DMS153 (cell line): ENCODE data around the gene INPP5A.

Experiments used
- DNase-seq: peaks from one replicate; lab custom pipeline; 2025; lab: John Stamatoyannopoulos, UW

INPP5A gene

DNA sequence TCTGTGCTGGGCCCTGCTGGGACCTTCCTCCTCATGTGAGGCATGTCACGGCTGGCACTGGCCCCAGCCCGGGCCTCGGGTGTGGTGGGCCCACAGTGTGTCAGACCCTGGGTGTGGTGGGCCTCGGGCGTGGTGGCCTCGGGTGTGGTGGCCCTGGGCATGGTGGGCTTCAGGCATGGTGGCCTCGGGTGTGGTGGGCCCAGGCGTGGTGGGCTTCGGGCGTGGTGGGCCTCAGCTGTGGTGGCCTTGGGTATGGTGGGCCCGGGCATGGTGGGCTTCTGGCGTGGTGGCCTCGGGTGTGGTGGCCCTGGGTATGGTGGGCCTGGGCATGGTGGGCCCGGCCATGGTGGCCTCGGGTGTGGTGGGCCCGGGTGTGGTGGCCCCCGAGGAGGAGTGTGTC is 207.9 kb downstream of the INPP5A start:
- no peak for DNase-seq

DNA sequence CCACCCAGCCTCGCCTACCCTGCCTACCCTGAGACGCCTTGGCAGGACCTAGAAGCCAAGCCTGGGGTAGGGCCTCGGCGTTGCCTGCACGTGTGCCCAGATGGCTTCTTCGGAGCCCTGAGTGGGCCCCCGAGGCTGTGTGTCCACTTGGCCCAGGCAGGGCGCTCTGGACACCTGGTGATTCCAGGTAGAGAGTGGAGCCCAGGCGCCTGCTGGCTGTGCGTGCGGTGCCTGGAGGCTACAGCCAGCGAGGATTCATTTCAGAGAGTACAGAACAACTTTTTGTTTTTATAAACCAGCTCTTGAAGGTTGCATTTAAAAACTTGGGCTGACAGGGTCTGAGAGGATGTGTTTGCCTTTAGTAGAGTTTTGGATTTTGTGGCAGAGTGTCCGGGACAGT is 208.4 kb downstream of the INPP5A start:
- DNase-seq: no peak

DNA sequence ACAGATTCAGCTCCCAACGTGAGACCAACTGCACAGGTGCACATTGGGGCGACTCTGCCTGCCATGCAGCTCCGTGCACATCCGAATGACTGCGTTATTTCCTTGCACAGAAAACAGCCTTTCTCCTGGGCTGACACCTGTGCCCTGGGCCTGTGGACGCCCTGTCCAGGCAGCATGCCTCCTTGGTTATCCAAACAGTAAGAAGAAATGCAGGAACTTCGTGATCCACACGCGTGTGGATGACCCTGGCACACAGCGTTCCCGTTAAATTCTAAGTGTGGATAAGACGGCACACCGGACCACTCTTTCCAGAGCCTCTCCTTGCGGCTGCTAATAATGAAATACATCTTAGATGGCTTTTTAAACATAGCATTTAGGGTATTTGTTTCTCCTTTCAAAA is 208.8 kb downstream of the INPP5A start:
- DNase-seq: no peak

GRCh38 chr10:132746801-132747625 is 209.4 kb downstream of the INPP5A start:
- DNase-seq: no peak

DNA sequence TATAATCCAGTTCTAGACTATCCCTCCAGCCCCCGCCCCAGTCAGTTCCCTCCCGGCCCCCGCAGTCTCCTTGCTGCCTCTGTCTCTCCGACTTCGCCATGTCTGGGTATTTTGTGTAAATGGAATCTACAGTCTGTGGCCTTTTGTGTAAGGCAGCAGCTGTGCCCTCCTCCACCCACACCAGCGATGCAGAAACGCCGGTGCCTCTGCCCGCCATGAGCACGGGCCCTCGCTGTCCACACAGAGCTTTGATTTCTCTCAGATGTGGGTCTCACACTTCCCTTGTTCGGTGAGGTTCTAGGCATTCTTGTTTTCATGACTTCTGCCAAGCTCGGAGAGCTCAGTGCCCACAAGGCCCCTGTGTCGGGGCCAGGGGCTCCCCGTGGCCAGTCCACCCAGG is 210.5 kb downstream of the INPP5A start:
- DNase-seq: no peak

DNA sequence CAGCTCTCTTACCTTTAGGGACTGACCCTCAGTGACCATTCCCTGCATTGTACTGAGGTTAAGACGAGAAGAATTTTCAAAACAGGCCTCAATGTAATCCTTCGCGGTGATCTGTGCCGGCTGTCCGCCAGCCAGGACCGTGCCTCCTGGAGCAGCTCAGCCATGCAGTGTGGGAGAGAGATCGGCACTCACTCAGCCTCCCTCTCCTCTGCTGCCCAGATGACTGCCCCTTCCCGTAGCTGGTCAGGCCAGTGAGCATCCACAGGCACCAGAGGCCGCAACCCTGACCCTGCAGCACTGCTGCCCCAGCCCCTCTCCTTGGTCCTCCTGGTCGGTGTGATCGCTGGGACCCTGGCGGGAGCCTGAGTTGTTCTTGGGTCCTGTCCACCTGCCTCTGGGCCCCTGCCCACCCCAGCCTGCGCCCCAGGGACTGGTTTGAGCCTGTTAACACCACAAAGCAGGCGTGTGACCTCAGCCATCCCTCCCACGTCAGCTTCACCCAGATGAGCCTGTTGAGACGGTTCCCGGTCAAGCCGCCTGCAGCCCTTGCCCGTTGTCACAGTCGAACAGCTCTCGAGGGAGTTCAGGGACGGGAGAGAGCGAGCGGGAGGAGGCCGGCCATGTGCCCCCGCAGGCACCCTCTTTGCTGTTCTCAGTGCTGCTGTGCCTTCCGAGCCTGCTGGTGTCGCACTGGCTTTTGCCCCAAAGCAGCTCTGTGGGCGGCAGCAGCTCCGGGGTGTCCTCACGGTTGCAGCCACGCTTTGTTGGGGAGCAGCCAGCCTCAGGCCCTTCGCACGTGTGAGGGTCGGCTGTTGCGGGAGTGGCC is 211.2 kb downstream of the INPP5A start:
- DNase-seq: no peak

DNA sequence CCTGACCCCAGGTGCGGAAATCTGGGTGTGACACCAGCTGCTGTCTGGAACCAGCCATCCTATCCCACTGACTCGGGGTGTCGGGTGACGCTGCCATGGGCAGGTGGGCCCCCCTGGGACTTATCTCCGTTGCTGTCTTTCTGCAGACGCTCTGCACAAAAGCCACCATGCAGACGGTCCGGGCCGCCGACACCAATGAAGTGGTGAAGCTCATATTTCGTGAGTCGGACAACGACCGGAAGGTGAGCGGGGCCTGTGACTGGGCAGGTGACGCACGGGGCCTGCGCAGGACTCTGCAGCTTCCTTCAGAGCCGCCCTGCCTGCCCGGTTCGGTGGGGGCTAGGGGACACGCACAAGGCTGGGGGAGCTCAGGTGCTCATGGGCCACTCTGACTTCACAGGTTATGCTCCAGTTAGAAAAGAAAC is 211.8 kb downstream of the INPP5A start:
- DNase-seq: no peak

DNA sequence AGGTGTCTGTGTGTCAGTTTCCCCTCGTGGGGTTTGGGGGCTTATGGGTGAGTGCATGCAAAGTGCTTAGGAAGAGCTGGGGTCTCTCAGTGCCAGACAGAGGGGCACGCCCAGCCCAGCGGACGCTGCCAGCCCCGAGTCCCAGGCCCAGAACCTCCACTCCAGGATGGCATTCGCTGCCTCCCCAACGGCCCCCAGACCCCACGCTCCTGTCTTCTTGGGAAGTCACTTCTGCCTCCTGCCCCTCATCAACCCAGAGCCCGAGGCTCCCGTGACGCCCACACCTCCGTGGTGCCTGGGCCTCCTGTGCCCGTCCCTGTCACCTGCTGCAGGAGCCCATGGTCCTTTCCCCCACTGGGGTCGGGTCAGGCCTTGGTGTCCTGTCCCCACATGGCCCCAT is 213.3 kb downstream of the INPP5A start:
- DNase-seq: no peak

GRCh38 chr10:132752378-132752777 is 214.8 kb downstream of the INPP5A start:
- no peak for DNase-seq

- DNase-seq: no peak
Observed at GRCh38 chr10:132752961-132753360, 215.4 kb downstream of the INPP5A start.

GRCh38 chr10:132753596-132753995 is 216.0 kb downstream of the INPP5A start:
- no peak for DNase-seq

- no peak for DNase-seq
Observed at GRCh38 chr10:132754071-132754470, 216.5 kb downstream of the INPP5A start.

- no peak for DNase-seq
Observed at GRCh38 chr10:132755166-132755711, 217.7 kb downstream of the INPP5A start.

DNA sequence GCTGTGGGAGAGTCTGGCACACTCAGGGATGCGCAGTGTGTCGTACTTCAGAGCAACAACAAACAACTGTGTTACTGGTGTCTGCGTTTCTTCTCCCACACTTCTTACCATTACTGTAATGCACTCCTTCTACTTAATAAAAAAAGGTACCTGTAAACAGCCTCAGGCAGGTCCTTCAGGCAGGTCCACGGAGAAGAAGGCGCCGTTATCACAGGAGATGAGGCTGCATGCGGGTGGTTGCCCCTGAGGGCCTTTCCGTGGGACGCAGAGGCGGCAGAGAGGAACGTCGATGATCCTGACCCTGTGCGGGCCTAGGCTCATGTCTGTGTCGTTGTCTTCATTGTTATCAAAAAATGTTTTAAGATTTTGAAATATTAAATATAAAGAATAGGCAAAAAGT is 219.0 kb downstream of the INPP5A start:
- DNase-seq: no peak

- no peak for DNase-seq
Observed at GRCh38 chr10:132757171-132757570, 219.6 kb downstream of the INPP5A start.

GRCh38 chr10:132758865-132759264 is 221.3 kb downstream of the INPP5A start:
- no peak for DNase-seq

DNA sequence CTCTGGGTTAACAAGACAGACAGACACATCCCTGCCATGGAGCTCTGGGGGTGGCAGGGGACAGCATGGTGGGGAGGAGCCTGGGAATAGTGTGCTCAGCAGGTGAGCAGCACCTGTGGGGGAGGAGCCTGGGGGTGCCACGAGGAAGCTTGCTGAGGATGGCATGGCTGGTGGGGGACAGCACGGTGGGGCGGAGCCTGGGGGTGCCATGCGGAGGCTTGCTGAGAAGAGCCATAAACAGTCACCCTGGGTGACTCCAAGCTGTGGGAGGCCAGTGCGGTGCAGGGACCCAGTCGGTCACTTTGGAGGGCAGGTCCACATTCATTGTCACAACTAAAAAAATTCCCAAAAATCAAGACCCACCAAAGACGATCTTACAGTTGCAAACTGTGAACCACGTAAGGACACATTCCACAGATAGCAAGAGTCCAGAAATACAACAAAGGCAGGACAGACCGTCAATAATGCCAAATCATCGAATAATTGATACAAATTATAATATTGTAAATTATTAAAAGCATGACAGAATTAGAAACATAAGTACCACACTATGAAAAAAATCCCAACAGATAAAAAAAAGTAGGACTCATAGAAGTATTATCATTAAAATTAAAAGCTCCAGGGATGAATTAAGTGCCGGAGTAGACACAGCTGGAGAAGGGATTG is 223.9 kb downstream of the INPP5A start:
- DNase-seq: no peak

- no peak for DNase-seq
Observed at GRCh38 chr10:132762267-132762666, 224.7 kb downstream of the INPP5A start.

DNA sequence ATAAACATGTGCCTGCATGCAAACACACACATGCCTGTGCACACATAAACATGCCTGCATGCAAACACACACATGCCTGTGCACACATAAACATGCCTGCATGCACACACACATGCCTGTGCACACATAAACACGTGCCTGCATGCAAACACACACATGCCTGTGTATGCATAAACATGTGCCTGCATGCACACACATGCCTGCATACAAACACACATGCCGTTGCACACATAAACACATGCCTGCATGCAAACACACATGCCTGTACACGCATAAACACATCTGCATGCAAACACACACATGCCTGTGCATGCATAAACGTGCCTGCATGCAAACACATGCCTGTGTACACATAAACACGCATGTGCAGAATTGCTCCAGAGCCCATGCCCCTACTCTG is 226.0 kb downstream of the INPP5A start:
- no peak for DNase-seq

- DNase-seq: no peak
Observed at GRCh38 chr10:132764108-132764507, 226.5 kb downstream of the INPP5A start.

- DNase-seq: no peak
Observed at GRCh38 chr10:132765435-132765834, 227.8 kb downstream of the INPP5A start.

DNA sequence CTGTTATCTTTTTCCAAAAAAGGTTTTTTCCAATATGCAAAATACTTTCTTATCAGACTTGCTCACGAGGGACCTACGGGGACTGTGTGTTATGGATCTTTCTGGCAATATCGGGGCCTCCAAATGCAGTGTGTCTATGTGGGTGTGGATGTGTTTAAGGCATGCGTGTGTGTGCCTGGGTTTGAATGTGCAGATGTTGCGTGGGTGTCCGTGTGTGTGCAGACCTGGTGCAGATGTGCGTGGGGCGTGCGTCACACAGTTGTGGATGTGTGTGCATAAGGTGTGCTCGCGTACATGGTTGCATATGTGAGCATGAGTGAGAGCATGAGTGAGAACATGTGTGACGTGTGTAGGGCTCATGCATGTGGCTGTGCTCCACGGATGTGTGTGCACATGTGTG is 228.7 kb downstream of the INPP5A start:
- no peak for DNase-seq
